GM21528 (cell line): ENCODE data around the gene BBS2.

Experiments used
- ATAC-seq: cut with Tn5 transposase; IDR thresholded peaks from one replicate; pipeline ENCODE4 v1.9.1; 2021; ENCODE audit warnings: mild to moderate bottlenecking, moderate library complexity; ENCODE audit not compliant: unreplicated experiment, low FRiP score

Gene BBS2

GRCh38 chr16:56478281-56479049 is 41.4 kb downstream of the BBS2 start:
- no peak for ATAC-seq

GRCh38 chr16:56477096-56477878 is 42.5 kb downstream of the BBS2 start:
- ATAC-seq: no peak

- no peak for ATAC-seq
Observed at GRCh38 chr16:56475201-56475600, 44.6 kb downstream of the BBS2 start.

- no peak for ATAC-seq
Observed at GRCh38 chr16:56470666-56471065, 49.2 kb downstream of the BBS2 start.

GRCh38 chr16:56470232-56470631 is 49.6 kb downstream of the BBS2 start:
- no peak for ATAC-seq

- no peak for ATAC-seq
Observed at GRCh38 chr16:56469748-56470147, 50.1 kb downstream of the BBS2 start.

- no peak for ATAC-seq
Observed at GRCh38 chr16:56468800-56469199, 51.0 kb downstream of the BBS2 start.

GRCh38 chr16:56466344-56466743 is 53.5 kb downstream of the BBS2 start:
- no peak for ATAC-seq

GRCh38 chr16:56463153-56463552 is 56.7 kb downstream of the BBS2 start:
- no peak for ATAC-seq

GRCh38 chr16:56462064-56462796 is 57.6 kb downstream of the BBS2 start:
- no peak for ATAC-seq

- ATAC-seq: no peak
Observed at GRCh38 chr16:56460101-56460500, 59.7 kb downstream of the BBS2 start.

- ATAC-seq: no peak
Observed at GRCh38 chr16:56457927-56458470, 61.8 kb downstream of the BBS2 start.

GRCh38 chr16:56451753-56452689 is 67.8 kb downstream of the BBS2 start:
- ATAC-seq: peak; percentile 41

- peak; percentile 95 for ATAC-seq
Observed at GRCh38 chr16:56450986-56451752, 68.7 kb downstream of the BBS2 start, which contains the start of the genes NUDT21 and OGFOD1. TSS of gene NUDT21 (minus strand) at chr16:56451332. CDS start at chr16:56451202, 130 bp downstream. TSS of gene OGFOD1 (plus strand) at chr16:56451554. CDS start at chr16:56451613, 59 bp downstream.

GRCh38 chr16:56450275-56450985 is 69.4 kb downstream of the BBS2 start:
- peak; percentile 53 for ATAC-seq

- no peak for ATAC-seq
Observed at GRCh38 chr16:56448005-56448404, 71.8 kb downstream of the BBS2 start.

GRCh38 chr16:56447286-56447685 is 72.5 kb downstream of the BBS2 start:
- ATAC-seq: no peak

- ATAC-seq: no peak
Observed at GRCh38 chr16:56438038-56438437, 81.8 kb downstream of the BBS2 start.
